OCI-LY3 (cell line): ENCODE results near the gene FNBP1.

Experiments used
- H2AFZ ChIP-seq: fragments of 200-600, 300-600 bp; shearing (Covaris generic); 2 replicates; pipeline ENCODE4 v1.6.0; 2014; ENCODE audit warnings: antibody characterized with exemption, low read depth, low read length
- H3K27ac ChIP-seq: fragments of 200-600, 300-600 bp; sonication (generic); 2 replicates; pipeline ENCODE4 v1.5.1; 2014; ENCODE audit warnings: mild to moderate bottlenecking, low read length, moderate library complexity, mixed read lengths
- H3K27me3 ChIP-seq: fragments of 200-600, 300-600 bp; sonication (generic); 2 replicates; pipeline ENCODE4 v1.6.1; 2014; ENCODE audit warnings: low read depth, low read length, mixed read lengths
- H3K36me3 ChIP-seq: fragments of 200-600, 300-600 bp; sonication (generic); replicated peaks from 2 replicates; pipeline ENCODE3; 2014; ENCODE audit warnings: low read depth, low read length, mixed read lengths
- H3K4me1 ChIP-seq: fragments of 300-600, 200-600 bp; sonication (generic); 2 replicates; pipeline ENCODE4 v1.6.1; 2014; ENCODE audit warnings: low read length, mixed read lengths
- H3K4me2 ChIP-seq: fragments of 200-600, 300-600 bp; sonication (generic); 2 replicates; pipeline ENCODE4 v1.6.1; 2014; ENCODE audit warnings: low read length, mixed read lengths
- H3K4me3 ChIP-seq: fragments of 300-600, 200-600 bp; sonication (generic); 2 replicates; pipeline ENCODE4 v1.5.1; 2014; ENCODE audit warnings: antibody characterized with exemption, mild to moderate bottlenecking, low read length, moderate library complexity
- H3K79me2 ChIP-seq: fragments of 300-600, 200-600 bp; shearing (Covaris generic); 2 replicates; pipeline ENCODE4 v1.6.1; 2014; ENCODE audit warnings: mild to moderate bottlenecking, low read length, mixed read lengths
- H3K9ac ChIP-seq: fragments of 300-600, 200-600 bp; shearing (Covaris generic); 2 replicates; pipeline ENCODE4 v1.6.0; 2014; ENCODE audit warnings: mild to moderate bottlenecking, low read length, moderate library complexity
- H3K9me3 ChIP-seq: fragments of 200-600, 300-600 bp; shearing (Covaris generic); 2 replicates; pipeline ENCODE4 v1.6.1; 2014; ENCODE audit warnings: low read length, mixed read lengths; ENCODE audit not compliant: insufficient read depth
- H4K20me1 ChIP-seq: fragments of 200-600, 300-600 bp; sonication (generic); 2 replicates; pipeline ENCODE4 v1.6.1; 2016; ENCODE audit warnings: low read length, mixed read lengths; ENCODE audit not compliant: insufficient read depth
- CTCF ChIP-seq: fragments of 200-600, 300-600 bp; sonication (generic); IDR thresholded peaks from 2 replicates; pipeline ENCODE4 v1.5.1; 2014; ENCODE audit warnings: antibody characterized with exemption, low read length, low read depth
- EZH2phosphoT487 ChIP-seq: fragments of 200-600 bp; shearing (Covaris generic); IDR thresholded peaks from 2 replicates; pipeline ENCODE4 v1.6.1; 2018; ENCODE audit warnings: antibody characterized with exemption, mixed run types, low read depth

Gene FNBP1

DNA sequence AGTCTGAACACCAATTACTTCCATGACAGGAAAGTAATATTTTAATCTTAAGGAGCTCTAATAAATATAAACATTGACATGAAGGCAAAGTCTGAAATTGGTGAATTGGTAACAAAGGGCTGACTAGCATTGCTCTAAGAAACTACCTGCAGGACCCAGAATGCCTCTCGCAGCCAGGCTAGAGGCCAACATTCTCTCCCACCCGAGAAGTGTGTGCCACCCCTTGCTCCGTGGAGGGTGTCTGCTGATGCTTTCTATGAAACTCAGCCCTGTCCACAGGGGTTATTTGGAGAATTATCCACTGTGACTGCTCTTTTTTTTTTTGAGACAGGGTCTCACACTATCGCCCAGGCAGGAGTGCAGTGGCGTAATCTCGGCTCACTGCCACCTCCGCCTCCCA is 126.3 kb downstream of the FNBP1 start:
- no peaks in the 10 kb centered on the region for H3K27me3 ChIP-seq
- TF ChIP-seq CTCF (no peak), EZH2phosphoT487 (no peak)
- no peak overlapping the region for H3K4me3 ChIP-seq
- peaks cover 88% of the 10 kb centered on the region for H3K79me2 ChIP-seq
- H3K9ac ChIP-seq = no peak overlapping the region
- no peaks in the 10 kb centered on the region for H3K4me1 ChIP-seq
- H2AFZ ChIP-seq = no peak overlapping the region
- peaks cover 82% of the 10 kb centered on the region for H4K20me1 ChIP-seq
- H3K36me3 ChIP-seq = peaks cover 60% of the 10 kb centered on the region
- no peak overlapping the region for H3K27ac ChIP-seq
- H3K4me2 ChIP-seq = no peak overlapping the region
- no peaks in the 10 kb centered on the region for H3K9me3 ChIP-seq

- Histone ChIP-seq H2AFZ (no peak overlapping the region), H3K27ac (no peak overlapping the region), H3K4me3 (no peak overlapping the region), H3K4me2 (no peak overlapping the region), H3K27me3 (no peaks in the 10 kb centered on the region), H3K36me3 (peaks cover 65% of the 10 kb centered on the region), H3K9me3 (no peaks in the 10 kb centered on the region), H3K79me2 (peaks cover 74% of the 10 kb centered on the region), H3K4me1 (no peaks in the 10 kb centered on the region), H4K20me1 (peaks cover 79% of the 10 kb centered on the region), H3K9ac (no peak overlapping the region)
- TF ChIP-seq CTCF (no peak), EZH2phosphoT487 (no peak)
These were observed 128.9 kb downstream of the FNBP1 start for GRCh38 chr9:129914051-129914450.

- Histone ChIP-seq H3K27ac (no peak overlapping the region), H3K79me2 (peaks cover 44% of the 10 kb centered on the region), H3K9ac (no peak overlapping the region), H3K4me3 (no peak overlapping the region), H2AFZ (no peak overlapping the region), H3K4me2 (no peak overlapping the region), H4K20me1 (peaks cover 58% of the 10 kb centered on the region), H3K9me3 (no peaks in the 10 kb centered on the region), H3K4me1 (no peaks in the 10 kb centered on the region), H3K27me3 (no peaks in the 10 kb centered on the region), H3K36me3 (peaks cover 62% of the 10 kb centered on the region)
- TF ChIP-seq EZH2phosphoT487 = no peak
- TF ChIP-seq CTCF = no peak
These were observed 132.1 kb downstream of the FNBP1 start for GRCh38 chr9:129910628-129911567.

DNA sequence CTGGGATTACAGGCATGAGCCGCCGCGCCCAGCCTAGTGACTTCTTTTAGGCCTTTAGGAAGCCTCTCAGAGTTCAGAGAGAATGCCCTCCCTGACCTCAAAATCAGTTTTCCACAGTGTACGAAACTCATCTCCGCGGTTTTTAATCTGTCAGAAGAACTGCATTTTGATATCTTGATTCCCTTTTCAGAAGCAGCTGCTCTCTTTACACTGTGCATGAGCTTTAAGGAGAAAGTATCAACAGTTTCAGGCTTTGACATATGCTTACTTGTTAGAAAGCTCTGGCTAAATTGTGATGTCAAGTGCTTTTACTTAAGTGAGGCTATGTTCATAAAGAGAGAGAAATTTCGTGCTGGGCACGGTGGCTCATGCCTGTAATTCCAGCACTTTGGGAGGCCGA is 133.1 kb downstream of the FNBP1 start:
- Histone ChIP-seq H3K36me3 (peaks cover 60% of the 10 kb centered on the region), H3K4me3 (no peak overlapping the region), H3K4me2 (no peak overlapping the region), H4K20me1 (peaks cover 48% of the 10 kb centered on the region), H3K9ac (no peak overlapping the region), H3K27me3 (no peaks in the 10 kb centered on the region), H3K79me2 (peaks cover 34% of the 10 kb centered on the region), H3K9me3 (no peaks in the 10 kb centered on the region), H3K4me1 (no peaks in the 10 kb centered on the region), H2AFZ (no peak overlapping the region), H3K27ac (no peak overlapping the region)
- no peak for TF ChIP-seq CTCF
- TF ChIP-seq EZH2phosphoT487 = no peak
